Limb (tissue), 2 donors: ENCODE data around the gene MYMX.
A peak's percentile ranks its signal among the peaks of the same experiment; 100 is the strongest.
"Not testable (repeated sequence)": the region's sequence is repeated elsewhere in the genome, so short reads cannot be mapped to it uniquely, and the experiment has no call there.

Experiments
- DNase-seq, 2 donors: peaks; one replicate each; pipeline ENCODE4 v3.0.0-alpha.2; 2016; ENCODE audit errors: extremely low spot score in 2 of 2

The MYMX gene

DNA sequence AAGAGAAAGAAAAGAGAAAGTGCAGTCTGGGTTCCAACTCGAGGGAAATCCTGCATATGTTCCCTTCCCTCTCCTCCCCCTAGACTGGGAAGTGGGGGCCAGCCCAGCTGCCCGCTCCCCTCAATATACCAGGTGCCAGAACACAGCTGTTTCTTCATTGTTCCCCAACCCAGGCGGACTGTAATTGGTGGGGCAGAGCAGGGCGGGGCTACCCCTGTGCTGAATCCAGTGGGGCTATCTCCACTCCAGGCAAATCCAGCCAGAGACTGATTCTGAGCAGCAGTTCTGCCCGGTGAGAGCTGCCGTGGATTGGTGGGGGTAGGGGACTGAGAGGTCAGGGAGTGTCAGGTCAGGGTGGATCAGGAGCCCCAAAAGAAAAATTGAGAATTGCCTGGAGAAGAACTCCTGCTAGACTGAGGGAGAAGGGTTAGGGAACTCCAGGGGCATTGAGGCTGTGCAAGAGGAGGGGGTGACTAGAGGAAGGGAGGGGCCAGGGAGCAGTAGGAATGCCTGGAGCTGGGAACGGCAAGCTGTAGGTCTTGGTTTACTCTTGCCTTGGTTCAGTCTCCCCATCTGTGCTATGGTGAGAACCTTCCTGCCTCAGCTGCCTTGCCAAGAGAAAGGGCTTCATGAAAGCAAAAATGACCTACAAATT, at the start of gene MYMX:
Gene MYMX, plus strand, starts transcription at position 250 of the 655 bp plus-strand sequence. CDS start 546 bp downstream, outside the sequence.
- DNase-seq = peak; percentile 67 to 73

DNA sequence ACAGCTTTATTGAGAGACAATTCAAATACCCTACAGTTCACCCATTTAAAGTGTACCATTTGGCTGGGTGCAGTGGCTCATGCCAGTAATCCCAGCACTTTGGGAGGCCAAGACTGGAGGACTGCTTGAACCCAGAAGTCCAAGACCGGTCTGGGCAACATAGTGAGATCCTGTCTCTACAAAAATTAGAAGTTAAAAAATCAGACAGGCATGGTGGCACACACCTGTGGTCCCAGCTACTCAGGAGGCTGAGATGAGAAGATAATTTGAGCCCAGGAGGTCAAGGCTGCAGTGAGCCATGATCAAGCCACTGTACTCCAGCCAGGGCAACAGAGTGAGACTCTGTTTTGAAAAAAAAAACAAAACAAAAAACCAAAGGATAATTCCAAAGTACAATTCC, 49.2 kb upstream of the MYMX start:
- DNase-seq = no peak

DNA sequence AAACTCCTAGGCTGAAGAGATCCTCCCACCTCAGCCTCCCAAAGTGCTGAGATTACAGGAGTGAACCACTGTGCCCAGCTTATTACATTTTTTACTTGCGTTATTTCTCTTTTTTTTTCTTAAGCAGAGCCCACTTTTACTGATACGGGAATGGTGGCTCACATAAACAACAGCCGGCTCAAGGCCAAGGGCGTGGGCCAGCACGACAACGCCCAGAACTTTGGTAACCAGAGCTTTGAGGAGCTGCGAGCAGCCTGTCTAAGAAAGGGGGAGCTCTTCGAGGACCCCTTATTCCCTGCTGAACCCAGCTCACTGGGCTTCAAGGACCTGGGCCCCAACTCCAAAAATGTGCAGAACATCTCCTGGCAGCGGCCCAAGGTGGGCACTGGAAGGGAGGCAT, 47.6 kb upstream of the MYMX start:
- no peak for DNase-seq

DNA sequence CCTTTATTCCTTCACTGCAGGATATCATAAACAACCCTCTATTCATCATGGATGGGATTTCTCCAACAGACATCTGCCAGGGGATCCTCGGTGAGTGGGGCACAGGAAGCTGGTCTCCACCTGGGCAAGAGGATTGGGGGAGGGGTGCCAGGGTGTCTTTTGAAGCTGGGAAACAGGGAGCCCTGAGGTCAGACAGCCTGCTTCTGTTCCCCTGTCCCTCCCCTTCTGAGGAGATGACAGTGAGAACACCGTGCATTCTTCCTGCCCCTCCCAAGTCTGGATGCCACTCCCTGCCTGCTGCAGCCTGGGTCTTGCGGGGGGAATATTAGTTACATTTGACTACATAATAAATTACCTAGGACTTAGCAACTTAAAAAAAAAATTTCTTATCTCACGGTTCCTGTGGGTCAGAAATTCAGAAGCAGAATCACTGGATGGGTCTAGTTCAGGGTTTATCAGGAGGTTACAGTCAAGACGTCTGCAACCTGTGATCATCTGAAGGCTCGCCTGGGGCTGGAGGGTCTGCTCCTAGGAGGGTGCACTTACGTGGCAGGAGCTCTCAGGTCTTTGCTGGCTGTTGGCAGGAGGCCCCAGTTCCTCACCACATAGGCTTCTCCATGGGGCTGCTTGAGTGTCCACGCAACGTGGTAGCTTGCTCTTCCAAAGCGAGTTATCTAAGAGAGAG, 46.7 kb upstream of the MYMX start:
- DNase-seq = no peak

DNA sequence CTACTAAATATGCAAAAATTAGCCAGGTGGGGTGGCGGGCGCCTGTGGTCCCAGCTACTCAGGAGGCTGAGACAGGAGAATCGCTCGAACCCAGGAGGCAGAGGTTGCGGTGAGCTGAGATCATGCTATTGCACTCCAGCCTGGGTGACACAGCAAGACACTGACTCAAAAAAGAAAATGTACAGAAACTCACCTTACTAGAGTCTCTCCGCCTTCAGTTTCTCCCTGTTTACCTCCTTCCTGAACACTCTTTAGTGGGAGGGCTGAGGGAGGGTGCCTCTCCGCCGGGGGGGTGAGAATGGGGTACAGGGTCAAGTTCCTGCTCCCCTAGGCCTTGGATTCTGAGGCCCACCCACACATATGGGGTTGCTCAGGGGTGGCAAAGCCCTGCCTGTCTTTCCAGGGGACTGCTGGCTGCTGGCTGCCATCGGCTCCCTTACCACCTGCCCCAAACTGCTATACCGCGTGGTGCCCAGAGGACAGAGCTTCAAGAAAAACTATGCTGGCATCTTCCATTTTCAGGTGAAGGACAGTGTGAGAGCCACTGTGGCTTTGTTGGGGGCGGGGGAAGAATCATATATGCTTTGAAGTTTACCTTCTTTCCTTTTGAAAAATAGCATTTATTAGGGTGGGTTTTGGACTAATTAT, 44.7 kb upstream of the MYMX start:
- no peak for DNase-seq

DNA sequence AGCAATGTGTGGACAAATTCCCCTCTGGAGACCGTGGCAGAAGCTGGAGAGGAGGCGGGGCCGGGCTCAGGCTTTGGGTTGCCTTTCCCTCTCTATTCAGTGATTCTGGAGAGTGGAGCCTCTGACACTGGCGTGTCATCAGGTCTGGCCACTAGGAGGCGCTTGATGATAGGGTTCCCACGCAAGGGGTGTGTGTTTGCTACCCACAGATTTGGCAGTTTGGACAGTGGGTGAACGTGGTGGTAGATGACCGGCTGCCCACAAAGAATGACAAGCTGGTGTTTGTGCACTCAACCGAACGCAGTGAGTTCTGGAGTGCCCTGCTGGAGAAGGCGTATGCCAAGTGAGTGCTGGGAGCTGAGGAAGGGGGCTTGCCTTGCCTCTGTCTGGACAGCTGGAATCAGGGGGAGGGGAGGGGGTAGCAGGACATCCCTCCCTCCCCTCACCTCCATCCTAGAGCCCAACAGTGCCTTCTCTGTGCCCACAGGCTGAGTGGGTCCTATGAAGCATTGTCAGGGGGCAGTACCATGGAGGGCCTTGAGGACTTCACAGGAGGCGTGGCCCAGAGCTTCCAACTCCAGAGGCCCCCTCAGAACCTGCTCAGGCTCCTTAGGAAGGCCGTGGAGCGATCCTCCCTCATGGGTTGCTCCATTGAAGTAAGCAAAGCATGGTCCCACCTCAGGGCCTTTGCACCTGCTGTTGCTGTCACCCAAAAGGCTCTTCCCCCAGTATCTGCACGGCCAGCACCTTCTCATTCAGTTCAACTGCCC, 43.8 kb upstream of the MYMX start:
- DNase-seq = peak; percentile 82 to 84

DNA sequence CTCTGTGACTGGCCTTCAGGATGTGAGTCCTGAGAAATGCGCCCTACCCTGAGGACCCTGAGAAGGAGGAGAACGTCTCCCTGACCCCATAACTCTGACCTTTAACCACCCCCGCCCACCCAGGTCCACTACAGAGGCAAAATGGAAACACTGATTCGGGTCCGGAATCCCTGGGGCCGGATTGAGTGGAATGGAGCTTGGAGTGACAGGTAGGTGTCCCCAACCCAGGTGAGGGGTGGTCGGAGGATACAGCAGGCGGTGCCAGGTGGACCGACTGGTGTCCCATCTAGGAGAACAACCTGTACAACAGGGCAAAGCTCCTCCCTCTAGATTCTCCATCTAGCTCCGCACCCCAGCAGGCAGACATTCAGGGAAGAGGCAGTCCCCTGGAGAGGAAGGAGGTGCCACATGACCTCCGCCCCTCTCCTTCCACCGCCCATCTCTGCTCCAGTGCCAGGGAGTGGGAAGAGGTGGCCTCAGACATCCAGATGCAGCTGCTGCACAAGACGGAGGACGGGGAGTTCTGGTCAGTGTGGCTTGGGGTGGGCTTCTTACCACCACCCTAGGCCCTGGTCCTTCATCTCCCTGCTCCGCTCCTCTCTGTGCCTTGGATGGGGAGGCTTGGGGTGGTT, 40.5 kb upstream of the MYMX start:
- DNase-seq = no peak

DNA sequence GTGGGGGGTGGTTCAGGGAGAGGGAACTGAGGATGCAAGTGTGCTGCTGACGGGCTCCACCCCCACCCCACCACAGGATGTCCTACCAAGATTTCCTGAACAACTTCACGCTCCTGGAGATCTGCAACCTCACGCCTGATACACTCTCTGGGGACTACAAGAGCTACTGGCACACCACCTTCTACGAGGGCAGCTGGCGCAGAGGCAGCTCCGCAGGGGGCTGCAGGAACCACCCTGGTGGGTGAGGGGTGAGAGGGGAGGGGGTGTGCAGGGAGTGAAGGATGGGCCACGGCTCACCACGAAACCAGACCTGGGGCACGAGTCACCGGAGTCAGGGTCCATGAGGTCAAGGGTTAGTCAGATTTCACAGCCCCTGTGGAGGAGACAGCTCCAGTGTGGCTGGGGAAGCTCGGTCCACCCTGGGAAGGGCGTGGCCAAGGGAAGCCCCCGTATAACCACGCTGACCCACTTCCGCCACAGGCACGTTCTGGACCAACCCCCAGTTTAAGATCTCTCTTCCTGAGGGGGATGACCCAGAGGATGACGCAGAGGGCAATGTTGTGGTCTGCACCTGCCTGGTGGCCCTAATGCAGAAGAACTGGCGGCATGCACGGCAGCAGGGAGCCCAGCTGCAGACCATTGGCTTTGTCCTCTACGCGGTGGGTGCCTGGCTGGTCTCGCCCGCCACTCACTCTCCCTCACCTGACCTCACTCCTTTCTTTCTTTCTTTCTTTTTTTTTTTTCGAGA, 39.8 kb upstream of the MYMX start:
- no peak for DNase-seq

DNA sequence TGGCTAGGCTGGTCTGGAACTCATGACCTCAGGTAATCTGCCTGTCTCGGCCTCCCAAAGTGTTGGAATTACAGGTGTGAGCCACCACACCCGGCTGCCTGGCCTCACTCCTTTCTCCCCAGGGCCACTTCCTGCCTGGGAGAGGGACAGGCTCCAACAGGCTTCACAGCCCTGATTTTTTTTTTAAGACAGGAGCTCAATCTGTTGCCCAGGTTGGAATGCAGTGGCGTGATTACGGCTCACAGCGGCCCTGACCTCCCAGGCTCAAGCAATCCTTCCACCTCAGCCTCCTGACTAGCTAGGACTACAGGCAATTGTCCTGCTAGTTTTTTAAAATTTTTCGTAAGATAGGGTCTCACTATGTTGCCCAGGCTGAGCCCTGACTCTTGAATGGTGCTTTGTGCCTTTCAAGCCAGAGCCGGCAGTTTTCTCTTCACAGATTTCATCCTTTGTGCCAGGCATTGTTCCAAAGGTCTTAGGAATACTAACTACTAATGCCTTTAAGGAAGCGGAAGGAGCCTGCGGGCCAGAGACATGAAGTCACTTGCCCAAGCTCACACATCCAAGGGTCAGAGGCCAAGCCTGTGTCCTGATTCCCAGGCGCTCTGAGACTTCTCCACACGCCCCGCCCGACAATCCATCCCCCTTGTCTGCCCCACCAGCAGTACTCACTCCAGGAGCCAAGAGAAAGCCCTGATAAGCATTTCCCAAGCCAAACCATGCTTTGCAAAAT, 38.9 kb upstream of the MYMX start:
- no peak for DNase-seq

DNA sequence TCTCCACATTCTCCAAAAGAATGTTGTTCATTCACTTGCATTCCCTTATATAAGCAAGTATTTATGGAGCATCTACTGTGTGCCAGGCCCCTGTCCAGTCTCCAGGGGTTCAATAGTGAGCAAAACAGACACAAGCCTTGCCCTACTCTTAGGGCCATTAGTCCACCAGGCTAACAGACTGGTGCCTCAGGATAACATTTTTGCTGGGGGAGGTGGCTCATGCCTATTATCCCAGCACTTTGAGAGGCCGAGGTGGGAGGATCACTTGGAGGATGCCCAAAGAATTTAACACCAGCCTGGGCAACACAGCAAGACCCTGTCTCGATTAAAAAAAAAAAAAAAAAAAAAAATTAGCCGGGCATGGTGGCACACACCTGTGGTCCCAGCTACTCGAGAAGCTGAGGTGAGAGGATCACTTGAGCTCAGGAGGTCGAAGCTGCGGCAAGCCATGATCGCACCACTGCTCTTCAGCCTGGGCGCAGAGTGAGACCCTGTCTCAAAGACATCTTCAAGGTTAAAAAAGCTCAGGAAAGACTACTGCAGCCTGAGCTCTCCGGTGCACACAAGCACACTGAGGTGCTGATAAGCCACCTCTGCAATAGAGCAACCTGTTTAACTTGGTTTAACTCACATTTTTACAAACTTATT, 38.2 kb upstream of the MYMX start:
- no peak for DNase-seq

DNA sequence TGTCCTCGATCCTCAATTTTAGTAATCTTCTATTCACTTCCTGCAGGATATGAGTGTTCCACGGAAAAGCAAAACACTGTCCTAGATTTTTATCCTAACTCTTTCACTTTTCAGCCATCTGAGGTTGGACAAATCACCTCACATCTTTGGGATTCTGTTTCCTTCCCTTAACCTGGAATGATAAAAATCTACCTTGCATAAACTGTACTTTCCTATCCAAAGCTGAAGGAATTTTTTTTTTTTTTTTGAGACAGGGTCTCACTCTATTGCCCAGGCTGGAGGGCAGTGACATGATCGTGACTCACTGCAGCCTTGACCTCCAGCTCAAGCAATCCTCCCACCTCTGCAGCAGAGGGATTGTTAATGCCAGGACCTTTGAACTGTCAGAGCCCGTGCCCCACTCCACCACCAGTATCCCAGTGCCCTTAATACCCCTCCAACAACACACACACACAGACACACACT, 37.6 kb upstream of the MYMX start:
- no peak for DNase-seq

DNA sequence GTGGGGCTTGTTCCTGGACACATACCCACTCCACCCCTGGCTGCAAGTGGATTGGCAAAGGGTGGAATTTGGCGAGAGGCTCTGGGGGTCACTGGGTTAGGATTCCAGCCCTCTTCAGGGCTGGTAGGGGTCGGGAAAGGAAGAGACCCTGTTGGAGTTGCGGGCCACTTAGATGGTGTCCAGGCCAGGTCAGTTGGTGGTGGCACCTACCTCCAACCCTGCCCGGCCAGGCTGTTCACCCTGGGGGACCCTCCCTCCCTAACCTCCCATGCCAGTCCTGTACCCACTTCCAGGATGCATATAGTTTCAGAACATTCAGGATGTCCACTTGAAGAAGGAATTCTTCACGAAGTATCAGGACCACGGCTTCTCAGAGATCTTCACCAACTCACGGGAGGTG, 37.1 kb upstream of the MYMX start:
- DNase-seq = no peak

DNA sequence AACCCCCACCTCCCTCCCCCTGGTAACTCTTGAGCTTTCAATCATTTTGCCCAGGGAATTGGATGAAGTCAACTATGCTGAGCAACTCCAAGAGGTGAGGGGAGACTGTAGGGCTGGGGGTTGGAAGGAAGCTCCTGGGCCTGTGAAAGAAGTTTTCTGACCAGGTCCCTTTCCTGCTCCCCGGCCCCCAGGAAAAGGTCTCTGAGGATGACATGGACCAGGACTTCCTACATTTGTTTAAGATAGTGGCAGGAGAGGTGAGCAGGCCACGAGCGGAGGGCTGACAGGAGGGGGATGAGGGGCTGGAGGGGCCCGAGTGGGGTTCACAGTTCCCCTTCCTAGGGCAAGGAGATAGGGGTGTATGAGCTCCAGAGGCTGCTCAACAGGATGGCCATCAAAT, 36.3 kb upstream of the MYMX start:
- no peak for DNase-seq

DNA sequence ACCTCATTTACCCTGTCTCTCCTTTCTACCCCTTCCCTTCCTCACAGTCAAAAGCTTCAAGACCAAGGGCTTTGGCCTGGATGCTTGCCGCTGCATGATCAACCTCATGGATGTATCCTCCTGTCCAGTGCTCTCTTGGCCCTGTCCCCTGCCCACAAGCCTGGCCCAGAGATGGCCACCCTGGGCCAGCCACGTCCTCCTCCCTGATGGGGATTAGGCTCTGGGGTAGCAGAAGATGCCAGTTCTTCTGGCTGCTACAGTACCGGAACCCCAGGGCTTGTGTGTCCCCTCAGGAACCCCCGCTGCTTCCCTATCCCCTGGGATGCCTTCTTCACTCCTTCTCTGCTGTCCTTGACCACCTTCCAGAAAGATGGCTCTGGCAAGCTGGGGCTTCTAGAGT, 35.8 kb upstream of the MYMX start:
- DNase-seq = no peak

DNA sequence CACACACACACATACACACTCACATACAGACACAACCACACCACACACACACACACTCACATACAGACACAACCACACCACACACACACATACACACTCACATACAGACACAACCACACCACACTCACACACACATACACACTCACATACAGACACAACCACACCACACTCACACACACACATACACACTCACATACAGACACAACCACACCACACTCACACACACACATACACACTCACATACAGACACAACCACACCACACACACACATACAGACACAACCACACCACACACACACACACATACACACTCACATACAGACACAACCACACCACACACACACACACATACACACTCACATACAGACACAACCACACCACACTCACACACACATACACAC, 34.9 kb upstream of the MYMX start:
- DNase-seq = not testable (repeated sequence)

DNA sequence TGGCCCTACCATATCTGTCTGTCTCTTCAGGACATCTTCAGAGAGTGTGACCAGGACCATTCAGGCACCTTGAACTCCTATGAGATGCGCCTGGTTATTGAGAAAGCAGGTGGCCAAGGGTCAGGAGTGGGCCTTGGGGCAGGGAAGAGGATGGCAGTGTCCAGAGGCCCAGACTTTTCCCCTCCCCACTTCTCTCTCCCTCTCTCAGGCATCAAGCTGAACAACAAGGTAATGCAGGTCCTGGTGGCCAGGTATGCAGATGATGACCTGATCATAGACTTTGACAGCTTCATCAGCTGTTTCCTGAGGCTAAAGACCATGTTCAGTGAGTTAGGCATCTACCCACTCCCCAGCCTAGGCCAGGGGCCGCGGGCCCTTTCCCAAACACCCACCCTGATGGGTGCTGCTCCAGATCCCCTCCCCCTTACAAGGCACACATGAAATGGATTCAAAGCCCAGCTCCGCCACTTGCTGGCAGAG, 33.8 kb upstream of the MYMX start:
- DNase-seq = no peak

DNA sequence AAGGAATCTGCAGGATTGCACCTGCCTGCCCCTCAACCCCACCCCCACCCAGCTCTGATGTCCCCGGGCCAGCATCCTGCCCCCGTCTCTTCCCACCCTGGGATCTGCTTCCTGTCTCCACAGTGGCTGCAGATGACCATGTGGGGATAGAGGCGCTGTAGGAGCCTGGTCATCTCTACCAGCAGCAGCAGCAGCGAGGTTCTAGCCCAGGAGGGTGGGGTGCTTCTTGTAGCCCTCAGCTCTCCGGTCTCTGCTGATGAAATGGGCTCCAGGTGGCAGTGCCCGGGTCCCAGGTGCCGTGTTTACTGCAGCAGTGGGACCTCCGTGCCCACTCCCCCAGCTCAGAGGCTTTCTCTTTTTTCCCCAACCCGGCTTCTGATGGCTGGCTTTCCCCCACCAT, 32.9 kb upstream of the MYMX start:
- no peak for DNase-seq

DNA sequence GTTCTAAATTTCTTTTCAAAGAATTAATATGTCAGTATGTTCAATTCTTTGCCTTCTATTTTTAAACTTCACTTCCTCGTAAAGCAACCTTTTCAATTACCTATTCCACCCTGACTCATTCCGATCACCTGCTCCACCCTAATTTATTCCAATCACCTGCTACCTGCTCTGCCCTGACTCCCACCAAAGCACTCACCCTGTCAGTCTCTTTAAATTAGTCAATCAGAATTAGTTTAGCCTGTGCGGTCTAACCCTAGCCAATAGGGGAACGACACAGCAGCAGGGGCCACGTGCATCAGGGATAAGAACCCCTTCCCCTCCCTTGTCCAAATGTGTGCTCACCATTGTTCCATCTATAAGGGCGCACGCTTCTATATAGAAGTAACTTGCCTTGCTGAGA, 31.4 kb upstream of the MYMX start:
- not testable (repeated sequence) for DNase-seq

DNA sequence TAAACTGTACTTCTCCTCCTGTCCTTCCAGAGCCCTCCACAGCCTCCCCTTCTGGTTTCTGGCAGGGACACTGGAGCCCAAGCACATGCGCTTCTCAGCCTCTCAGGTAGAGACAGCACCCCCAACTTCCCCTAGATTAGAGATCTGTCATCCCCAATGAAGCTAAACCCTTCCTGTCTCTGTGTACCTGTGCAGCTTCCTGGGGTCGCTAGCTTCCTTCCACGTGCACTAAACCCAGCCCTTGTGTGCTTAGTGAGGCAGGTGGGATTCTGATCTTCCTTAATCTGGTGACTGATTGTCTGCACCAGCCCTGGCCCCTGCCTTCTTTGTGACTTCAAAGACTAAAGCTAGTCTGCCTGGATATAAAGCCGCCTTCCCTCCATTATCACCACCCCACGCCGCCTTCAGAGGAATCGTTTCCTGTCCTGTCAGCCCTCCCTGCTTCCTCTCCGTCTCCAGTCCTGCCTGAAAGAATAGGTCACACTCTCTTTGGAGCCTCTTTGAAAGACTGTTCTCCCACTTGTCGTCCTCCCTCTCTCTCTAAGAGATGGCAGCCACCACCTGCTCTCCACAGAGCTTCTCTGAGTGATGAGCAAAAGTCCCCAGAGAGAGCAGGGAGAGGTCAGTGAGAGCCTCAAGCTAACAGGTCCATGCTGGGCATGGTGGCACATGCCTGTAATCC, 30.6 kb upstream of the MYMX start:
- DNase-seq = no peak
